Vagina (tissue), 2 donors: ENCODE measurements around the gene DPF3. TPM values are rescaled to one million over a fixed set of nuclear protein-coding genes. Genes with fewer than 3 reads are reported as not detected.

Source experiments
- DNase-seq, 2 donors: peaks; one replicate each; pipeline ENCODE4 v3.0.0-alpha.2; 2017; ENCODE audit errors: extremely low spot score in 2 of 2
- H3K27ac ChIP-seq: fragments of 200-600 bp; sonication (generic); one replicate; pipeline ENCODE4 v1.5.1; 2019
- H3K27me3 ChIP-seq: fragments of 200-600 bp; sonication (generic); one replicate; pipeline ENCODE4 v1.5.1; 2019
- H3K36me3 ChIP-seq, 2 donors: fragments of 200-600 bp; sonication (generic); one replicate each; pipeline ENCODE4 v1.5.1; 2017 to 2019
- H3K4me1 ChIP-seq: fragments of 200-600 bp; sonication (generic); one replicate; pipeline ENCODE4 v1.5.1; 2019
- H3K4me3 ChIP-seq, 2 donors: fragments of 200-600 bp; sonication (generic); 1 replicate in 1 of 2; 2 replicates in 1 of 2; pipeline ENCODE4 v1.5.1; 2016 to 2019
- H3K9me3 ChIP-seq: fragments of 200-600 bp; sonication (generic); one replicate; pipeline ENCODE4 v1.5.1; 2019
- CTCF ChIP-seq, 3 experiments: fragments of 450-650 bp in 2 of 3; fragments of 200-600 bp in 1 of 3; sonication (generic) in 1 of 3; IDR thresholded peaks; one replicate each; pipeline ENCODE4 v1.5.1; 2017 to 2019; ENCODE audit warnings: antibody characterized with exemption in 3 of 3, mild to moderate bottlenecking in 2 of 3, moderate library complexity in 2 of 3
- POLR2A ChIP-seq, 2 donors: fragments of 450-650 bp; IDR thresholded peaks; one replicate each; pipeline ENCODE4 v1.6.1; 2017; ENCODE audit warnings: antibody characterized with exemption in 2 of 2, mild to moderate bottlenecking in 2 of 2, moderate library complexity in 2 of 2
- POLR2AphosphoS5 ChIP-seq, 2 donors: sonication (generic); formaldehyde crosslinking; IDR thresholded peaks; one replicate each; pipeline ENCODE4 v1.9.0; 2017; ENCODE audit warnings: antibody characterized with exemption in 2 of 2, mild to moderate bottlenecking in 2 of 2, low read depth in 1 of 2; ENCODE audit not compliant: insufficient read depth in 1 of 2
- intact Hi-C: fragments of 100-400 bp; cut with DNase I; formaldehyde crosslinking; loops from one replicate; pipeline ENCODE4 v1.15.1; 2023
- total RNA-seq: library from RNA; depleted of rRNA; stranded (reverse); fragments of >200 nt; gene quantifications from one replicate; pipeline ENCODE4 v1.2.3, GENCODE V29; 2016

The DPF3 gene
- total RNA-seq, 1 donor from 2014 or later: not detected

GRCh38 chr14:72826039-72826438 is 67.9 kb downstream of the DPF3 start:
- intact Hi-C loops: no loop called here
- H3K27ac ChIP-seq: no peak overlapping the region
- TF ChIP-seq POLR2A (IDR thresholded peaks at IDR 0.05): no peak

GRCh38 chr14:72825486-72825885 is 68.4 kb downstream of the DPF3 start:
- TF ChIP-seq POLR2A (IDR thresholded peaks at IDR 0.05): no peak
- TF ChIP-seq CTCF (IDR thresholded peaks at IDR 0.05): no peak
- intact Hi-C loops: no loop called here

More at GRCh38 chr14:72826039-72826438, 67.9 kb downstream of the DPF3 start:
- no peak overlapping the region for H3K4me3 ChIP-seq
- H3K4me1 ChIP-seq: no peaks in the 10 kb centered on the region
- H3K9me3 ChIP-seq: no peaks in the 10 kb centered on the region
- no peaks in the 10 kb centered on the region for H3K36me3 ChIP-seq
- DNase-seq: no peak
- H3K27me3 ChIP-seq: no peaks in the 10 kb centered on the region

GRCh38 chr14:72824051-72824450 is 69.8 kb downstream of the DPF3 start:
- DNase-seq: no peak
- Histone ChIP-seq H3K4me3 (no peak overlapping the region), H3K4me1 (no peaks in the 10 kb centered on the region), H3K9me3 (peaks cover 3% of the 10 kb centered on the region), H3K27ac (no peak overlapping the region), H3K27me3 (no peaks in the 10 kb centered on the region), H3K36me3 (no peaks in the 10 kb centered on the region)
- intact Hi-C loops: no loop called here
- TF ChIP-seq POLR2AphosphoS5 (IDR thresholded peaks at IDR 0.05; ENCODE audit: insufficient read depth in 1 of 2, low read depth in 1 of 2) (no peak), CTCF (IDR thresholded peaks at IDR 0.05) (no peak), POLR2A (IDR thresholded peaks at IDR 0.05) (no peak)

More at GRCh38 chr14:72825486-72825885, 68.4 kb downstream of the DPF3 start:
- Histone ChIP-seq H3K9me3 (no peaks in the 10 kb centered on the region), H3K36me3 (no peaks in the 10 kb centered on the region), H3K4me1 (no peaks in the 10 kb centered on the region), H3K27me3 (no peaks in the 10 kb centered on the region), H3K27ac (no peak overlapping the region), H3K4me3 (no peak overlapping the region)
- DNase-seq: no peak

- no peak overlapping the region for H3K4me3 ChIP-seq
- no peak for DNase-seq
- no peak for TF ChIP-seq POLR2A (IDR thresholded peaks at IDR 0.05)
- no peak for TF ChIP-seq CTCF (IDR thresholded peaks at IDR 0.05)
- TF ChIP-seq POLR2AphosphoS5 (IDR thresholded peaks at IDR 0.05; ENCODE audit: insufficient read depth in 1 of 2, low read depth in 1 of 2): no peak
Measured at GRCh38 chr14:72822946-72823611, 70.8 kb downstream of the DPF3 start.

GRCh38 chr14:72818998-72819397 is 74.9 kb downstream of the DPF3 start:
- TF ChIP-seq POLR2A (IDR thresholded peaks at IDR 0.05) (no peak), POLR2AphosphoS5 (IDR thresholded peaks at IDR 0.05; ENCODE audit: insufficient read depth in 1 of 2, low read depth in 1 of 2) (no peak), CTCF (IDR thresholded peaks at IDR 0.05) (no peak)
- intact Hi-C loops: no loop called here
- no peak overlapping the region for H3K4me3 ChIP-seq
- H3K36me3 ChIP-seq: no peaks in the 10 kb centered on the region
- DNase-seq: no peak
- no peak overlapping the region for H3K27ac ChIP-seq
- no peaks in the 10 kb centered on the region for H3K27me3 ChIP-seq
- peaks cover 7% of the 10 kb centered on the region for H3K9me3 ChIP-seq
- H3K4me1 ChIP-seq: no peaks in the 10 kb centered on the region

More at GRCh38 chr14:72822946-72823611, 70.8 kb downstream of the DPF3 start:
- Histone ChIP-seq H3K4me1 (no peaks in the 10 kb centered on the region), H3K9me3 (peaks cover 7% of the 10 kb centered on the region), H3K27me3 (no peaks in the 10 kb centered on the region), H3K36me3 (no peaks in the 10 kb centered on the region), H3K27ac (no peak overlapping the region)
- intact Hi-C loops: no loop called here
